Calu3 (cell line): ENCODE measurements around the gene GOLGA1. TPM values are rescaled to one million over a fixed set of nuclear protein-coding genes. Genes with fewer than 3 reads are reported as not detected.

Source experiments
- BruUV-seq: library from RNA; stranded (reverse); fragments of 400-500 nt; replicated peaks from 2 replicates; lab custom pipeline; 2021; lab: Mats Ljungman, UMichigan
- CTCF ChIA-PET: fragments of 300-600 bp; sonication (Branson Sonifier 250); formaldehyde crosslinking; loops from one replicate; lab custom pipeline; 2022; ENCODE audit warnings: antibody characterized with exemption; lab: Charles Lee
- DNase-seq: peaks from one replicate; pipeline ENCODE4 v3.0.0; 2022
- H3K27ac Mint-ChIP-seq: one replicate; pipeline ENCODE4 v1.8.0; 2022; ENCODE audit warnings: mixed read lengths; ENCODE audit not compliant: unreplicated experiment
- H3K27me3 Mint-ChIP-seq: one replicate; pipeline ENCODE4 v1.8.0; 2022; ENCODE audit warnings: mixed read lengths; ENCODE audit not compliant: unreplicated experiment
- H3K36me3 Mint-ChIP-seq: one replicate; pipeline ENCODE4 v1.8.0; 2022; ENCODE audit warnings: mild to moderate bottlenecking, moderate library complexity, mixed read lengths; ENCODE audit not compliant: insufficient read depth, unreplicated experiment
- H3K4me1 Mint-ChIP-seq: one replicate; pipeline ENCODE4 v1.8.0; 2022; ENCODE audit warnings: mild to moderate bottlenecking, low read depth, mixed read lengths; ENCODE audit not compliant: unreplicated experiment
- H3K4me3 Mint-ChIP-seq: one replicate; pipeline ENCODE4 v1.8.0; 2022; ENCODE audit warnings: mild to moderate bottlenecking, low read depth, moderate library complexity, mixed read lengths; ENCODE audit not compliant: unreplicated experiment
- H3K9me3 Mint-ChIP-seq: one replicate; pipeline ENCODE4 v1.8.0; 2022; ENCODE audit warnings: low read depth, mixed read lengths; ENCODE audit not compliant: unreplicated experiment
- intact Hi-C: fragments of 100-400 bp; cut with micrococcal nuclease; formaldehyde crosslinking; loops from one replicate; pipeline ENCODE4 v1.10.0; 2022; ENCODE audit not compliant: unreplicated experiment
- total RNA-seq: library from RNA; stranded (reverse); gene quantifications from 2 replicates; pipeline ENCODE4 v1.2.3, GENCODE V29; 2022
- TF ChIP-seq, protein P1 (sequence below): fragments of 200-600 bp; IDR thresholded peaks from one replicate; pipeline ENCODE4 v1.8.0; 2022; ENCODE audit warnings: antibody characterized with exemption; ENCODE audit not compliant: unreplicated experiment

The GOLGA1 gene
- total RNA-seq, 1 experiment from 2014 or later = 13.4 TPM

DNA sequence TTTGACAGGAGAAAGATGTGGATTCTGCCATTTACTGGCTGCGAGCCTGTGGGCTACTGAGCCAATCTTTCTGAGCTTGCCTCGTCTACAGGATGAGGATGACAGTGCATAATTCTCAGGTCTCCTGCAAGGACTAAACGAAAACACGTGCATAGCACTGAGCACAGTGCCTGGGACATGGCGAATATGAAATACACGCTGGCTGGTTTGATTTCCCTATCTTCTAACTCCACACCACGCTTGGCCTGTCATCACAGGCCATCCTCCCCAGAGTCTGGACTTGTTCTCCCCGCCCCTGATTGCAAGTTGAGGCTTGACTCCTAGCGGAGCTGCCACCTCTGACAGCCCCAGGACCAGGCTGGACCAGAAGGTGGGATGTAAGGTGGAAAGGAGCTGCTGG is 41.0 kb downstream of the GOLGA1 start:
- peaks cover 3% of the 10 kb centered on the region for H3K4me1 Mint-ChIP-seq
- peaks cover 3% of the 10 kb centered on the region for H3K36me3 Mint-ChIP-seq
- H3K27me3 Mint-ChIP-seq = no peaks in the 10 kb centered on the region
- DNase-seq = no peak
- TF ChIP-seq, protein P1, sequence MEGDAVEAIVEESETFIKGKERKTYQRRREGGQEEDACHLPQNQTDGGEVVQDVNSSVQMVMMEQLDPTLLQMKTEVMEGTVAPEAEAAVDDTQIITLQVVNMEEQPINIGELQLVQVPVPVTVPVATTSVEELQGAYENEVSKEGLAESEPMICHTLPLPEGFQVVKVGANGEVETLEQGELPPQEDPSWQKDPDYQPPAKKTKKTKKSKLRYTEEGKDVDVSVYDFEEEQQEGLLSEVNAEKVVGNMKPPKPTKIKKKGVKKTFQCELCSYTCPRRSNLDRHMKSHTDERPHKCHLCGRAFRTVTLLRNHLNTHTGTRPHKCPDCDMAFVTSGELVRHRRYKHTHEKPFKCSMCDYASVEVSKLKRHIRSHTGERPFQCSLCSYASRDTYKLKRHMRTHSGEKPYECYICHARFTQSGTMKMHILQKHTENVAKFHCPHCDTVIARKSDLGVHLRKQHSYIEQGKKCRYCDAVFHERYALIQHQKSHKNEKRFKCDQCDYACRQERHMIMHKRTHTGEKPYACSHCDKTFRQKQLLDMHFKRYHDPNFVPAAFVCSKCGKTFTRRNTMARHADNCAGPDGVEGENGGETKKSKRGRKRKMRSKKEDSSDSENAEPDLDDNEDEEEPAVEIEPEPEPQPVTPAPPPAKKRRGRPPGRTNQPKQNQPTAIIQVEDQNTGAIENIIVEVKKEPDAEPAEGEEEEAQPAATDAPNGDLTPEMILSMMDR = no peak
- intact Hi-C loops = no loop called here
- no peak overlapping the region for H3K27ac Mint-ChIP-seq
- H3K9me3 Mint-ChIP-seq = no peaks in the 10 kb centered on the region
- no peak overlapping the region for H3K4me3 Mint-ChIP-seq
- CTCF ChIA-PET = no interaction called here
- no TSS peak for BruUV-seq

DNA sequence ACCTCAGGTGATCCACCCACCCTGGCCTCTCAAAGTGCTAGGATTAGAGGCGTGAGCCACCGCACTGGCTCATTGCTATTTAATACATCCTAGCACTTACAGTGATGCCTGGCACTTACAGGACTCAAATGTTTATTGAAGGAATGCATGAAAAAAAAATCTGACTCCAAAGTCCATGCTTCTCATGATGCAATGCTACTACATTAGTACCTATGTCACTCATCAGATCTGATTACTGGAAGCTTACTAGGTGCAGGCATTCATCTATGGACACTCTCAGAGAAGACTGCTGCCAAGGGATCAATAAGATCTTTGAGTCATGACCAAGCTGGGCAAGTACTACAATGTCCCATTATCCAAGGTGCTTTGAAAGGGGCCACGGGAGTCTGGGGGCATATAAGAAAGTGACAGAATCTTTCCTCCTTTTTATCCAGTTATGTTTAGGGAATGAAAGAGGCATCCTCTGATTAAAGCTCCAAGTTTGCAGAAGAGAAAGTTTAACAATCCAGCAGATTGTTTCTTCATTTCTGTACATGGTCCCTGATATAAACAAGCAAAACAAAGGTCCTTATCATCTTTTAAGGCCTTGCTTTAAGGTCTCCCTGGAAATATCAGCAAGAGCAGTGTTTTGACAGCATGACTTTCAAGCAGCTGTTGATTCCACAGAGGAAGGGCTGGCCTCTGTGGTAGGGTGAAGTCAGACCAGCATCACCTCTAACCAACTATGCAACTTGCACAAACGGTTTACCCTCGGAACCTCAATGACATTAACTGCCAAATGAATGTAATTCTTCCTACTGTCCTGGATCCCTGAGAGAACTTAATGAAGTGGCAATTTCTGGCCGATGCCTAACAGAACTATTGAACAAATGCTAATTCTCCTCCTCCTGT is 43.1 kb downstream of the GOLGA1 start:
- H3K4me3 Mint-ChIP-seq = no peak overlapping the region
- no peaks in the 10 kb centered on the region for H3K27me3 Mint-ChIP-seq
- H3K27ac Mint-ChIP-seq = no peak overlapping the region
- DNase-seq = peak; percentile 2
- no peaks in the 10 kb centered on the region for H3K9me3 Mint-ChIP-seq
- BruUV-seq = no TSS peak
- peaks cover 6% of the 10 kb centered on the region for H3K4me1 Mint-ChIP-seq
- peaks cover 9% of the 10 kb centered on the region for H3K36me3 Mint-ChIP-seq
- intact Hi-C loops = no loop called here
- CTCF ChIA-PET = no interaction called here
- TF ChIP-seq, protein P1 = no peak

DNA sequence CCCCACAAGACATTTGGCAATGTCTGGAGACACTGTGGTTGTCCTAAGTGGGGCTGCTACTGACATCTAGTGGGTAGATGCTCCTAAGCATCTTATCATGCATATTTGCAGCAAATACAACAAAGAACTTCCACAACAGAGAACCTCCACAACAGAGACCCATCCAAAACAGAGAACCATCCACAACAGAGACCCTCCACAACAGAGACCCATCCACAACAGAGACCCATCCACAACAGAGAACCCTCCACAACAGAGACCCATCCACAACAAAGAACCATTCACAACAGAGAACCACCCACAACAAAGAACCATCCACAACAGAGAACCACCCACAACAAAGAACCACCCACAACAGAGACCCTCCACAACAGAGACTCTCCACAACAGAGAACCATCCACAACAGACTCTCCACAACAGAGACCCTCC is 46.1 kb downstream of the GOLGA1 start:
- CTCF ChIA-PET = no interaction called here
- intact Hi-C loops = loop anchor here (1.0 kb wide), 1 partner anchor 24 kb away; no protein-coding TSS in a partner anchor
- Mint-ChIP-seq H3K9me3 (no peaks in the 10 kb centered on the region), H3K36me3 (peaks cover 19% of the 10 kb centered on the region), H3K27me3 (no peaks in the 10 kb centered on the region), H3K4me3 (no peak overlapping the region), H3K4me1 (peaks cover 6% of the 10 kb centered on the region), H3K27ac (no peak overlapping the region)
- no peak for DNase-seq
- no TSS peak for BruUV-seq
- TF ChIP-seq, protein P1 = no peak

DNA sequence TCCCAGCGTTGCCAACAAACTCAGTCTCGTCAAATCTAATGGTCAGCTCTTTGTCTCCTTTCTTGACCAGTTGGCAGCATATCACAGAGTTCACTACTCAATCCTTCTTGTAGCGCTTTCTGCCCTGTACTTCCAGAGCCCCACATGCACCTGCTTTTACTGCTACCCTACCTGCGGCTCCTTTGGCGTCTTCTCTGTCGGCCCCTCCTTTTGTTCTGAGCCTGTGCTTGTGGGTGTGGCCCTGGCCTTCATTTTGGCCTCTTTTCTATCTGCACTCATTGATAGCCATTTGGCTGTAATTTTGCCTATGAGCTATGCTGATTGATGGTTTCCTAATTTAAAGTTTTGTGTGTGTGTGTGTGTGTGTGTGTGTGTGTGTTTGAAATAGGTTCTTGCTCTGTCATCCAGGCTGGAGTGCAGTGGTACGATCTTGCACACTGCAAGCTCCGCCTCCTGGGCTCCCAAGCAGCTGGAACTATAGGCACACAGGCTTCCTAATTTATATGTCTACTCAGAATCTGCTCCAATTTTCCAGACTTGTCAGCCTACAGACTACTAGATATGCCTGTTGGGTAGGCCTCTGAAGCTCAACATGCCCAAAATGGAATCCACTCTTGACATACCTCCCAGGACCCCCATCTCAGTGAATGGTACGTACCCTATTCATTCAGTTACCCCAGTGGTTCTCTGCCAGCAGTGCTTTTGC is 46.7 kb downstream of the GOLGA1 start:
- no TSS peak for BruUV-seq
- Mint-ChIP-seq H3K4me3 (no peak overlapping the region), H3K27ac (no peak overlapping the region), H3K9me3 (no peaks in the 10 kb centered on the region), H3K4me1 (peaks cover 6% of the 10 kb centered on the region), H3K27me3 (no peaks in the 10 kb centered on the region), H3K36me3 (peaks cover 19% of the 10 kb centered on the region)
- DNase-seq = no peak
- CTCF ChIA-PET = no interaction called here
- intact Hi-C loops = loop anchor here (1.0 kb wide), 1 partner anchor 24 kb away; no protein-coding TSS in a partner anchor
- TF ChIP-seq, protein P1 = no peak
